CD14-positive monocyte (primary cell): ENCODE data around the gene C20orf141. TPM values are rescaled to one million over a fixed set of nuclear protein-coding genes. Genes with fewer than 3 reads are reported as not detected.

Source experiments
- DNase-seq, 3 donors: peaks; one replicate each; pipeline ENCODE4 v3.0.0-alpha.2; 2011 to 2022
- H2AFZ ChIP-seq: 2 replicates; pipeline ENCODE4 v1.6.0; 2012; ENCODE audit warnings: mild to moderate bottlenecking, low read depth, low read length, inconsistent platforms; ENCODE audit not compliant: insufficient read depth, poor library complexity, severe bottlenecking
- H3K27ac ChIP-seq, 2 donors: 1 replicate in 1 of 2; 2 replicates in 1 of 2; pipeline ENCODE4 v1.5.1; 2012 to 2013; ENCODE audit warnings: low read length in 2 of 2, control low read depth in 1 of 2, inconsistent platforms in 1 of 2, low read depth in 1 of 2, mild to moderate bottlenecking in 1 of 2
- H3K27me3 ChIP-seq, 2 donors: one replicate each; pipeline versions ENCODE4 v1.6.0 to v1.6.1; 2011 to 2013; ENCODE audit warnings: low read length in 2 of 2; ENCODE audit not compliant: control insufficient read depth in 2 of 2, insufficient read depth in 2 of 2
- H3K36me3 ChIP-seq, 2 donors: replicated peaks in 1 of 2; 1 replicate in 1 of 2; 2 replicates in 1 of 2; pipeline versions ENCODE4 v1.5.1 to v1.6.1; 2012 to 2013; ENCODE audit warnings: low read length in 2 of 2, control low read depth in 1 of 2, inconsistent platforms in 1 of 2, mild to moderate bottlenecking in 1 of 2; ENCODE audit not compliant: insufficient read depth in 2 of 2, control insufficient read depth in 1 of 2
- H3K4me1 ChIP-seq, 2 donors: 1 replicate in 1 of 2; 2 replicates in 1 of 2; pipeline versions ENCODE4 v1.5.1 to v1.6.1; 2012 to 2013; ENCODE audit warnings: low read length in 2 of 2, control low read depth in 1 of 2, inconsistent platforms in 1 of 2, mild to moderate bottlenecking in 1 of 2, moderate library complexity in 1 of 2; ENCODE audit not compliant: insufficient read depth in 2 of 2, control insufficient read depth in 1 of 2
- H3K4me2 ChIP-seq: replicated peaks from 2 replicates; pipeline ENCODE3; 2012; ENCODE audit warnings: low read length, moderate library complexity, mild to moderate bottlenecking; ENCODE audit not compliant: poor library complexity, severe bottlenecking; ENCODE audit errors: extremely low read depth
- H3K4me3 ChIP-seq, 3 experiments: fragments of 200-600 bp in 1 of 3; sonication (generic) in 1 of 3; replicated peaks in 1 of 3; 1 replicate in 2 of 3; 2 replicates in 1 of 3; pipeline ENCODE4 v1.5.1; 2011 to 2013; ENCODE audit warnings: low read length in 3 of 3, mild to moderate bottlenecking in 3 of 3, control low read depth in 2 of 3, low read depth in 2 of 3, inconsistent platforms in 1 of 3, moderate library complexity in 1 of 3
- H3K79me2 ChIP-seq: 2 replicates; pipeline ENCODE4 v1.6.0; 2012; ENCODE audit warnings: mild to moderate bottlenecking, control low read depth, inconsistent platforms, low read length, moderate library complexity; ENCODE audit not compliant: insufficient read depth
- H3K9ac ChIP-seq: 2 replicates; pipeline ENCODE4 v1.6.0; 2017; ENCODE audit warnings: low read length, mild to moderate bottlenecking; ENCODE audit not compliant: insufficient read depth, poor library complexity, severe bottlenecking
- H3K9me3 ChIP-seq, 2 donors: replicated peaks in 1 of 2; 1 replicate in 1 of 2; 2 replicates in 1 of 2; pipeline versions ENCODE4 v1.5.1 to v1.6.1; 2012 to 2013; ENCODE audit warnings: low read length in 2 of 2, control low read depth in 1 of 2; ENCODE audit not compliant: control insufficient read depth in 1 of 2, insufficient read depth in 1 of 2
- H4K20me1 ChIP-seq: 2 replicates; pipeline ENCODE4 v1.6.0; 2012; ENCODE audit warnings: mild to moderate bottlenecking, low read length, control low read depth, moderate library complexity; ENCODE audit not compliant: insufficient read depth
- H3K27ac Mint-ChIP-seq, 7 donors: one replicate each; pipeline ENCODE4 v1.8.0; 2020; ENCODE audit warnings: mild to moderate bottlenecking in 7 of 7, mixed read lengths in 7 of 7, moderate library complexity in 6 of 7, inconsistent platforms in 2 of 7
- H3K27me3 Mint-ChIP-seq, 3 donors: one replicate each; pipeline ENCODE4 v1.8.0; 2021 to 2022; ENCODE audit warnings: low read depth in 3 of 3, mild to moderate bottlenecking in 3 of 3, mixed read lengths in 3 of 3, moderate library complexity in 3 of 3, inconsistent platforms in 1 of 3
- H3K36me3 Mint-ChIP-seq, 2 donors: one replicate each; pipeline ENCODE4 v1.8.0; 2020; ENCODE audit warnings: mixed read lengths in 2 of 2, inconsistent platforms in 1 of 2, mild to moderate bottlenecking in 1 of 2
- H3K4me1 Mint-ChIP-seq: one replicate; pipeline ENCODE4 v1.8.0; 2020; ENCODE audit warnings: mild to moderate bottlenecking, mixed read lengths
- H3K4me3 Mint-ChIP-seq, 2 donors: one replicate each; pipeline ENCODE4 v1.8.0; 2020; ENCODE audit warnings: mild to moderate bottlenecking in 2 of 2, mixed read lengths in 2 of 2, moderate library complexity in 1 of 2
- H3K9me3 Mint-ChIP-seq, 7 donors: one replicate each; pipeline ENCODE4 v1.8.0; 2020 to 2022; ENCODE audit warnings: mixed read lengths in 7 of 7, mild to moderate bottlenecking in 6 of 7, moderate library complexity in 6 of 7, inconsistent platforms in 2 of 7
- CTCF ChIP-seq: fragments of 200-600 bp; IDR thresholded peaks from one replicate; pipeline ENCODE4 v1.8.0; 2022; ENCODE audit warnings: antibody characterized with exemption, mild to moderate bottlenecking
- WGBS: methylation state at CpG from one replicate; pipeline ENCODE4 v1.1.5; 2013; ENCODE audit warnings: missing lambda C conversion rate; ENCODE audit not compliant: insufficient coverage; 5-methylcytosine and 5-hydroxymethylcytosine counted together
- intact Hi-C, 2 donors: fragments of 100-400 bp; cut with micrococcal nuclease; formaldehyde crosslinking; loops; one replicate each; pipeline versions ENCODE4 v1.15.0 to v1.15.1; 2023
- polyA plus RNA-seq, 3 donors: library from polyadenylated mRNA; depleted of rRNA in 1 of 3; unstranded in 2 of 3; stranded (reverse) in 1 of 3; fragments of 300-500 nt in 2 of 3; fragments of >200 nt in 1 of 3; fragmentation: Illumina TruSeq in 2 of 3; gene quantifications; 1 replicate in 2 of 3; 2 replicates in 1 of 3; pipeline ENCODE4 v1.2.3, GENCODE V29; 2012 to 2021

C20orf141 gene
- polyA plus RNA-seq, 3 donors, result not detected

- H3K9me3 ChIP-seq, result no peaks in the 10 kb centered on the region
- peaks cover 3 to 8% of the 10 kb centered on the region in 2 donors for H3K36me3 Mint-ChIP-seq
- no peaks in the 10 kb centered on the region for H3K36me3 ChIP-seq
- peaks cover 16 to 46% of the 10 kb centered on the region in 2 donors for H3K27me3 ChIP-seq
- H3K4me3 Mint-ChIP-seq, result peak overlapping the region; percentile 85 to 100
- H3K4me1 Mint-ChIP-seq, result peaks cover 29% of the 10 kb centered on the region
- H3K27ac Mint-ChIP-seq, result peak overlapping the region in 1 of 7 donors; percentile 60
- intact Hi-C loops, result no loop called here
- H3K4me1 ChIP-seq, result peaks cover 23 to 26% of the 10 kb centered on the region in 2 donors
- H3K9me3 Mint-ChIP-seq, result peaks cover 0 to 10% (median 5%) of the 10 kb centered on the region in 7 donors
- H3K4me3 ChIP-seq, result peak overlapping the region; percentile 35 to 77 (median 36)
- no peak for TF ChIP-seq CTCF
- peaks cover 38 to 47% (median 41%) of the 10 kb centered on the region in 3 donors for H3K27me3 Mint-ChIP-seq
- peak overlapping the region; percentile 36 for H3K9ac ChIP-seq
- H3K79me2 ChIP-seq, result no peaks in the 10 kb centered on the region
- WGBS, result 41% methylated on average over 9 of the region's 9 CpGs
- H4K20me1 ChIP-seq, result no peaks in the 10 kb centered on the region
- H3K27ac ChIP-seq, result no peak overlapping the region
- H3K4me2 ChIP-seq, result peak overlapping the region; percentile 85
- H2AFZ ChIP-seq, result peak overlapping the region; percentile 83
- DNase-seq, result no peak
Measured at GRCh38 chr20:2799271-2799670, 15.5 kb upstream of the C20orf141 start.

GRCh38 chr20:2799688-2800520 is 14.9 kb upstream of the C20orf141 start:
- no peaks in the 10 kb centered on the region for H4K20me1 ChIP-seq
- peak overlapping the region in 3 of 7 donors; percentile 57 to 86 (median 71) for H3K27ac Mint-ChIP-seq
- H3K27ac ChIP-seq, result no peak overlapping the region
- H3K9me3 Mint-ChIP-seq, result peaks cover 0 to 10% (median 5%) of the 10 kb centered on the region in 7 donors
- no peaks in the 10 kb centered on the region for H3K9me3 ChIP-seq
- DNase-seq, result no peak
- H2AFZ ChIP-seq, result peak overlapping the region; percentile 83
- intact Hi-C loops, result no loop called here
- H3K4me1 Mint-ChIP-seq, result peaks cover 29% of the 10 kb centered on the region
- no peaks in the 10 kb centered on the region for H3K79me2 ChIP-seq
- peaks cover 19 to 52% of the 10 kb centered on the region in 2 donors for H3K27me3 ChIP-seq
- H3K4me2 ChIP-seq, result peak overlapping the region; percentile 85
- H3K4me1 ChIP-seq, result peaks cover 23 to 26% of the 10 kb centered on the region in 2 donors
- H3K36me3 Mint-ChIP-seq, result peaks cover 3 to 8% of the 10 kb centered on the region in 2 donors
- H3K4me3 Mint-ChIP-seq, result peak overlapping the region; percentile 85 to 100
- peaks cover 44 to 54% (median 47%) of the 10 kb centered on the region in 3 donors for H3K27me3 Mint-ChIP-seq
- peak overlapping the region; percentile 36 for H3K9ac ChIP-seq
- no peak for TF ChIP-seq CTCF
- H3K4me3 ChIP-seq, result peak overlapping the region; percentile 35 to 77 (median 36)
- H3K36me3 ChIP-seq, result no peaks in the 10 kb centered on the region
- WGBS, result 6% methylated on average over 59 of the region's 61 CpGs
